HG02588 (cell line): ENCODE measurements around the gene TIGD3.

Experiments used
- ATAC-seq: cut with Tn5 transposase; IDR thresholded peaks from one replicate; pipeline ENCODE4 v1.9.1; 2021; ENCODE audit warnings: mild to moderate bottlenecking, moderate library complexity; ENCODE audit not compliant: unreplicated experiment

TIGD3 gene

GRCh38 chr11:65404638-65405339, 50.2 kb downstream of the TIGD3 start:
- ATAC-seq, result no peak
